Astrocyte (in vitro differentiated cells and primary cell): ENCODE data around the gene ITCH. TPM values are rescaled to one million over a fixed set of nuclear protein-coding genes. Genes with fewer than 3 reads are reported as not detected.

ENCODE experiments used
- DNase-seq: peaks from one replicate; pipeline ENCODE4 v3.0.0-alpha.2; 2010; ENCODE audit warnings: low read depth
- FAIRE-seq: peaks from 2 replicates; lab custom pipeline; 2011; peaks lifted over from hg19 to GRCh38; lab: Jason Lieb, UNC
- H2AFZ ChIP-seq: 2 replicates; pipeline ENCODE4 v1.6.0; 2012; ENCODE audit warnings: low read depth, low read length, inconsistent platforms
- H3K27ac ChIP-seq: 2 replicates; pipeline ENCODE4 v1.5.1; 2011; ENCODE audit warnings: low read depth, low read length, inconsistent platforms
- H3K27me3 ChIP-seq: 2 replicates; pipeline ENCODE4 v1.6.0; 2011; ENCODE audit warnings: low read length, inconsistent platforms; ENCODE audit not compliant: insufficient read depth
- H3K36me3 ChIP-seq: 2 replicates; pipeline ENCODE4 v1.5.1; 2011; ENCODE audit warnings: low read length, inconsistent platforms; ENCODE audit not compliant: insufficient read depth
- H3K4me1 ChIP-seq: 2 replicates; pipeline ENCODE4 v1.5.1; 2011; ENCODE audit warnings: low read length, inconsistent platforms; ENCODE audit not compliant: insufficient read depth
- H3K4me2 ChIP-seq: 2 replicates; pipeline ENCODE4 v1.6.0; 2012; ENCODE audit warnings: low read length, inconsistent platforms
- H3K4me3 ChIP-seq: 2 replicates; pipeline ENCODE4 v1.5.1; 2011; ENCODE audit warnings: low read depth, mild to moderate bottlenecking, low read length, inconsistent platforms; ENCODE audit not compliant: insufficient read depth
- H3K79me2 ChIP-seq: 2 replicates; pipeline ENCODE4 v1.6.0; 2012; ENCODE audit warnings: mild to moderate bottlenecking, low read length, inconsistent platforms; ENCODE audit not compliant: insufficient read depth
- H3K9ac ChIP-seq: 2 replicates; pipeline ENCODE4 v1.6.0; 2012; ENCODE audit warnings: mild to moderate bottlenecking, low read length, inconsistent platforms
- H3K9me3 ChIP-seq: 2 replicates; pipeline ENCODE4 v1.5.1; 2012; ENCODE audit warnings: low read depth, mild to moderate bottlenecking, low read length, inconsistent platforms; ENCODE audit not compliant: insufficient read depth
- H4K20me1 ChIP-seq: 2 replicates; pipeline ENCODE4 v1.6.0; 2012; ENCODE audit warnings: low read length, inconsistent platforms; ENCODE audit not compliant: insufficient read depth
- H3K27ac Mint-ChIP-seq: one replicate; pipeline ENCODE4 v1.8.0; 2021; ENCODE audit warnings: mild to moderate bottlenecking, mixed read lengths; ENCODE audit not compliant: unreplicated experiment
- H3K27me3 Mint-ChIP-seq: one replicate; pipeline ENCODE4 v1.8.0; 2021; ENCODE audit warnings: low read depth, mixed read lengths; ENCODE audit not compliant: unreplicated experiment
- H3K36me3 Mint-ChIP-seq: one replicate; pipeline ENCODE4 v1.8.0; 2021; ENCODE audit warnings: low read depth, mixed read lengths; ENCODE audit not compliant: unreplicated experiment
- H3K4me1 Mint-ChIP-seq: one replicate; pipeline ENCODE4 v1.8.0; 2021; ENCODE audit warnings: low read depth, mixed read lengths; ENCODE audit not compliant: unreplicated experiment
- H3K4me3 Mint-ChIP-seq: one replicate; pipeline ENCODE4 v1.8.0; 2021; ENCODE audit warnings: mild to moderate bottlenecking, moderate library complexity, mixed read lengths; ENCODE audit not compliant: unreplicated experiment
- H3K9me3 Mint-ChIP-seq: one replicate; pipeline ENCODE4 v1.8.0; 2021; ENCODE audit warnings: mild to moderate bottlenecking, mixed read lengths; ENCODE audit not compliant: unreplicated experiment
- EZH2 ChIP-seq: IDR thresholded peaks from 2 replicates; pipeline ENCODE4 v1.6.1; 2012; ENCODE audit warnings: mild to moderate bottlenecking, low read length, inconsistent platforms; ENCODE audit not compliant: insufficient read depth
- total RNA-seq: library from RNA; stranded (reverse); gene quantifications from 2 replicates; pipeline ENCODE4 v1.2.1, GENCODE V29; 2021
- TF ChIP-seq, protein P1 (sequence below): IDR thresholded peaks from 2 replicates; pipeline ENCODE4 v1.5.1; 2011; ENCODE audit warnings: low read depth, mild to moderate bottlenecking, inconsistent platforms, low read length, moderate library complexity; ENCODE audit not compliant: insufficient read depth

ITCH gene
- total RNA-seq, 1 donor from 2014 or later = 79.0 TPM

DNA sequence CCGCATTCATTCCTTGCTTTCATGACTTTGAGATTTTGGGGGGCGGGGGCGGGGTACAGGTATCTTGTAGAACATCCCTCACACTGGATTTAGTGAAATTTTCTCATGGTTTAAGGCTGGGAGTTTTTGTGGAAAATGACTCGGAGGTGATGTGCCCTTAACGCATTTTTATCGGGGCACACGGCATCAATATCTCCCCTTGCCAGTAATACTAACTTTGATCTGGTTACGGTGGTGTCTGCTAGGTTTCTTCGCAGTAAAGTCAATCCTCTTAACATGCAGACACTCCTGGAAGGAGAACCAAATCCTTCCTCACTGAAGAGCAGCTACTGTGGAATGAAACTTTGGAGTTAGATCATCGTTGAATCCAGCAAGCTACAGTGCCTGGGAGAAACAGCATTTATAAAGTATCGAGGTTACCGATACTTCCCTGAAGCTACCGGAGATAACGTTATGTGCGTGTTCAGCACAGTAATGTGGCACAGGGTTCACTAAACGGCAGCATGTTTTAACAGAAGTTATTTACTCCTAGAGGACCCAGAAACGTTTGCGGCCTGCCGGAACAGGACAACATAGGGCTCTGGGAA lies 151.9 kb downstream of the ITCH start:
- Mint-ChIP-seq H3K4me1 (peaks cover 9% of the 10 kb centered on the region), H3K36me3 (peaks cover 14% of the 10 kb centered on the region), H3K27ac (peak overlapping the region; percentile 97), H3K9me3 (no peaks in the 10 kb centered on the region), H3K4me3 (peak overlapping the region; percentile 94), H3K27me3 (no peaks in the 10 kb centered on the region)
- no peak for FAIRE-seq
- no peak for TF ChIP-seq EZH2
- TF ChIP-seq, protein P1, sequence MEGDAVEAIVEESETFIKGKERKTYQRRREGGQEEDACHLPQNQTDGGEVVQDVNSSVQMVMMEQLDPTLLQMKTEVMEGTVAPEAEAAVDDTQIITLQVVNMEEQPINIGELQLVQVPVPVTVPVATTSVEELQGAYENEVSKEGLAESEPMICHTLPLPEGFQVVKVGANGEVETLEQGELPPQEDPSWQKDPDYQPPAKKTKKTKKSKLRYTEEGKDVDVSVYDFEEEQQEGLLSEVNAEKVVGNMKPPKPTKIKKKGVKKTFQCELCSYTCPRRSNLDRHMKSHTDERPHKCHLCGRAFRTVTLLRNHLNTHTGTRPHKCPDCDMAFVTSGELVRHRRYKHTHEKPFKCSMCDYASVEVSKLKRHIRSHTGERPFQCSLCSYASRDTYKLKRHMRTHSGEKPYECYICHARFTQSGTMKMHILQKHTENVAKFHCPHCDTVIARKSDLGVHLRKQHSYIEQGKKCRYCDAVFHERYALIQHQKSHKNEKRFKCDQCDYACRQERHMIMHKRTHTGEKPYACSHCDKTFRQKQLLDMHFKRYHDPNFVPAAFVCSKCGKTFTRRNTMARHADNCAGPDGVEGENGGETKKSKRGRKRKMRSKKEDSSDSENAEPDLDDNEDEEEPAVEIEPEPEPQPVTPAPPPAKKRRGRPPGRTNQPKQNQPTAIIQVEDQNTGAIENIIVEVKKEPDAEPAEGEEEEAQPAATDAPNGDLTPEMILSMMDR = no peak
- peak overlapping the region; percentile 92 for H3K4me3 ChIP-seq
- no peak for DNase-seq
- H3K9me3 ChIP-seq = no peaks in the 10 kb centered on the region
- H3K36me3 ChIP-seq = peaks cover 8% of the 10 kb centered on the region
- no peak overlapping the region for H2AFZ ChIP-seq
- peaks cover 19% of the 10 kb centered on the region for H3K4me1 ChIP-seq
- H4K20me1 ChIP-seq = peaks cover 27% of the 10 kb centered on the region
- peaks cover 36% of the 10 kb centered on the region for H3K79me2 ChIP-seq
- no peaks in the 10 kb centered on the region for H3K27me3 ChIP-seq
- H3K27ac ChIP-seq = peak overlapping the region; percentile 89
- H3K9ac ChIP-seq = peak overlapping the region; percentile 93
- peak overlapping the region; percentile 91 for H3K4me2 ChIP-seq

DNA sequence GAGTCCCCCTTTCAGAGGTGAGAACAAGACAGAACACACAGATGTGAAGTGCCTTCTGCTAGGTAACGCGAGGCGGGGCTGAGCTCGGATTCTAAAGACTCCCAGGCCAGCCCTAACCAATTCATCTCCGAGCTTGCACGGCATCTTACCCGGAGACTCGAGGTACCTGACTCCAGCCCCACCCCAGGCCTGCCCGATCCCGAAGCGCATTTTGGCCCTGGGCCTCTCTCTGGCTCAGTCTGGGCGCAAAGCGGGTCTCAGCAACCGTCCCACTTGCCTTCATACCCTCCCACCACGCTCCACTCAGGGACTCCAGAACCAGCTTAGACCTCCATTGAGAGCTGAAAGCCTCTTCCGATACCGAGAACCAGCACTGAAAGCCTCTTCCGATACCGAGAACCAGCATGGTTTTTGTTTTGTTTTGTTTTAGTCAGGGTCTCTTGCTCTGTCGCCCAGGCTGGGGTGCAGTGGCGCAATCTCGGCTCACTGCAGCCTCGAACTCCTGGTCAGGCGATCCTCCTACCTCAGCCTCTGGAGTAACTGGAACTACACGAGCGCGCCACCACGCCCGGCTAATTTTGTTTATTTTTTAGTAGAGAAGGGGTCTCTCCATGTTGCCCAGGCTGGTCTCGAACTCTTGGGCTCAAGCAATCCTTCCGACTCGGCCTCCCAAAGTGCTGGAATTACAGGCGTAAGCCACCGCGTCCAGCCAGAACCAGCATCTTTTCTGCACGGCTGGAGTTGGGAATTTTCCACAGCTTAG lies 152.6 kb downstream of the ITCH start:
- Histone ChIP-seq H3K4me3 (peak overlapping the region; percentile 92), H2AFZ (no peak overlapping the region), H3K27me3 (no peaks in the 10 kb centered on the region), H3K36me3 (peaks cover 5% of the 10 kb centered on the region), H3K9me3 (no peaks in the 10 kb centered on the region), H3K27ac (peak overlapping the region; percentile 89), H3K9ac (peak overlapping the region; percentile 93), H3K79me2 (peaks cover 42% of the 10 kb centered on the region), H3K4me1 (peaks cover 19% of the 10 kb centered on the region), H3K4me2 (peak overlapping the region; percentile 91), H4K20me1 (peaks cover 33% of the 10 kb centered on the region)
- peak overlapping the region; percentile 97 for H3K27ac Mint-ChIP-seq
- no peaks in the 10 kb centered on the region for H3K27me3 Mint-ChIP-seq
- FAIRE-seq (no peak), DNase-seq (peak; percentile 42)
- peaks cover 12% of the 10 kb centered on the region for H3K36me3 Mint-ChIP-seq
- TF ChIP-seq, protein P1 = no peak
- TF ChIP-seq EZH2 = no peak
- no peaks in the 10 kb centered on the region for H3K9me3 Mint-ChIP-seq
- peak overlapping the region; percentile 94 for H3K4me3 Mint-ChIP-seq
- H3K4me1 Mint-ChIP-seq = peaks cover 8% of the 10 kb centered on the region
